Right cardiac atrium (tissue), 5 donors: ENCODE results near the gene OARD1. TPM values are rescaled to one million over a fixed set of nuclear protein-coding genes. Genes with fewer than 3 reads are reported as not detected.

ENCODE experiments used
- ATAC-seq, 2 donors: fragments of 200-7000 bp; cut with Tn5 transposase; one replicate each; pipeline versions ENCODE4 v1.8.0 to v1.9.1; 2020; ENCODE audit warnings: moderate library complexity in 2 of 2, mild to moderate bottlenecking in 1 of 2
- DNase-seq, 3 donors: peaks; one replicate each; pipeline ENCODE4 v3.0.0-alpha.2; 2020
- H3K27ac ChIP-seq: one replicate; pipeline ENCODE4 v1.5.1; 2013; ENCODE audit warnings: mild to moderate bottlenecking, low read length, control low read depth, moderate library complexity
- H3K27me3 ChIP-seq: one replicate; pipeline ENCODE4 v1.6.1; 2013; ENCODE audit not compliant: control insufficient read depth, insufficient read depth
- H3K4me1 ChIP-seq: one replicate; pipeline ENCODE4 v1.6.1; 2013; ENCODE audit warnings: low read length; ENCODE audit not compliant: control insufficient read depth, insufficient read depth
- H3K4me3 ChIP-seq: one replicate; pipeline ENCODE4 v1.5.1; 2013; ENCODE audit warnings: low read length, control low read depth
- H3K9me3 ChIP-seq: one replicate; pipeline ENCODE4 v1.6.1; 2013; ENCODE audit warnings: low read length; ENCODE audit not compliant: control insufficient read depth
- WGBS: extraction: QIAGEN DNeasy Blood & Tissue Kit; methylation state at CpG from one replicate; pipeline ENCODE4 v1.1.7; 2013; 5-methylcytosine and 5-hydroxymethylcytosine counted together
- intact Hi-C, 4 donors: fragments of 100-400 bp; cut with DNase I; formaldehyde crosslinking; loops; one replicate each; pipeline versions ENCODE4 v1.11.0 to v1.14.0; 2022 to 2023
- polyA plus RNA-seq: library from polyadenylated mRNA; stranded (reverse); fragments of 200-250 nt; gene quantifications from one replicate; pipeline ENCODE4 v1.2.3, GENCODE V29; 2013
- total RNA-seq, 4 donors: library from RNA; stranded (reverse); fragmentation: NEBNext Ultra II Directional; extraction: Animal tissue kit (Norgen Biotek cat#: 25700); gene quantifications; one replicate each; pipeline ENCODE4 v1.2.1, GENCODE V29; 2021
- donor health status: healthy with polysubstance abuse.
- donor health status: DM: no; HTN: yes; CAD: no.
- donor health status: DM: no; HTN: no; CAD: no.
- donor health status: DM: no; HTN: yes; CAD: no; lungs with severe emphysema.
- donor health status: DM: yes; HTN: yes; CAD: no.

OARD1 gene
- total and polyA plus RNA-seq, 5 donors, result 15.1 to 27.8 (median 19.0) TPM

- DNase-seq (no peak), ATAC-seq (no peak)
- H3K27me3 ChIP-seq, result no peaks in the 10 kb centered on the region
- intact Hi-C loops, result no loop called here
- 65% methylated on average over 9 of the region's 9 CpGs for WGBS
- H3K4me1 ChIP-seq, result no peaks in the 10 kb centered on the region
- no peak overlapping the region for H3K4me3 ChIP-seq
- no peaks in the 10 kb centered on the region for H3K9me3 ChIP-seq
- H3K27ac ChIP-seq, result no peak overlapping the region
Measured at GRCh38 chr6:41047745-41048732, 24.1 kb downstream of the OARD1 start.

- Histone ChIP-seq H3K27ac (no peak overlapping the region), H3K4me3 (no peak overlapping the region), H3K27me3 (no peaks in the 10 kb centered on the region), H3K9me3 (no peaks in the 10 kb centered on the region), H3K4me1 (peaks cover 2% of the 10 kb centered on the region)
- 97% methylated on average over 2 of the region's 2 CpGs for WGBS
- ATAC-seq (no peak), DNase-seq (no peak)
- intact Hi-C loops, result no loop called here
Measured at GRCh38 chr6:41047306-41047705, 24.9 kb downstream of the OARD1 start.

- ATAC-seq, result no peak
- DNase-seq, result no peak
- intact Hi-C loops, result no loop called here
- Histone ChIP-seq H3K27ac (no peak overlapping the region), H3K9me3 (no peaks in the 10 kb centered on the region), H3K4me1 (peaks cover 2% of the 10 kb centered on the region), H3K4me3 (no peak overlapping the region), H3K27me3 (no peaks in the 10 kb centered on the region)
- WGBS, result 98% methylated on average over 1 of the region's 1 CpG
Measured at GRCh38 chr6:41046084-41046483, 26.1 kb downstream of the OARD1 start.

- Histone ChIP-seq H3K27ac (no peak overlapping the region), H3K27me3 (no peaks in the 10 kb centered on the region), H3K4me1 (peaks cover 2% of the 10 kb centered on the region), H3K4me3 (no peak overlapping the region), H3K9me3 (no peaks in the 10 kb centered on the region)
- WGBS, result 73% methylated on average over 5 of the region's 5 CpGs
- ATAC-seq (no peak), DNase-seq (no peak)
- intact Hi-C loops, result no loop called here
Measured at GRCh38 chr6:41045664-41046063, 26.5 kb downstream of the OARD1 start.

GRCh38 chr6:41043151-41043550 lies 29.0 kb downstream of the OARD1 start:
- ATAC-seq, result no peak
- intact Hi-C loops, result no loop called here
- 94% methylated on average over 3 of the region's 3 CpGs for WGBS

GRCh38 chr6:41042226-41043055 lies 29.7 kb downstream of the OARD1 start, which contains the start of gene TSPO2:
TSPO2 (plus strand) TSS chr6:41042467; CDS start chr6:41042986, 519 bp downstream.
- 78% methylated on average over 10 of the region's 10 CpGs for WGBS
- ATAC-seq, result no peak
- no peak for DNase-seq
- H3K4me3 ChIP-seq, result no peak within 1 kb of the TSS
- H3K27ac ChIP-seq, result no peak within 1 kb of the TSS
- no peaks in the 10 kb centered on the region for H3K9me3 ChIP-seq
- H3K4me1 ChIP-seq, result peaks cover 2% of the 10 kb centered on the region
- intact Hi-C loops, result no loop called here
- no peaks in the 10 kb centered on the region for H3K27me3 ChIP-seq

More at GRCh38 chr6:41043151-41043550, 29.0 kb downstream of the OARD1 start:
- H3K27me3 ChIP-seq, result no peaks in the 10 kb centered on the region
- no peaks in the 10 kb centered on the region for H3K9me3 ChIP-seq
- peaks cover 2% of the 10 kb centered on the region for H3K4me1 ChIP-seq
- no peak overlapping the region for H3K4me3 ChIP-seq
- H3K27ac ChIP-seq, result no peak overlapping the region
- DNase-seq, result no peak

- H3K4me3 ChIP-seq, result no peak overlapping the region
- H3K4me1 ChIP-seq, result peaks cover 2% of the 10 kb centered on the region
- no peak for ATAC-seq
- H3K27me3 ChIP-seq, result no peaks in the 10 kb centered on the region
- intact Hi-C loops, result no loop called here
- no peak for DNase-seq
- no peaks in the 10 kb centered on the region for H3K9me3 ChIP-seq
- no peak overlapping the region for H3K27ac ChIP-seq
- 81% methylated on average over 1 of the region's 1 CpG for WGBS
Measured at GRCh38 chr6:41040940-41041536, 31.1 kb downstream of the OARD1 start.

- 76% methylated on average over 6 of the region's 6 CpGs for WGBS
- no peaks in the 10 kb centered on the region for H3K9me3 ChIP-seq
- intact Hi-C loops, result no loop called here
- H3K27me3 ChIP-seq, result no peaks in the 10 kb centered on the region
- no peak overlapping the region for H3K4me3 ChIP-seq
- peaks cover 2% of the 10 kb centered on the region for H3K4me1 ChIP-seq
- ATAC-seq, result peak in 1 of 2 donors; percentile 47
- DNase-seq, result no peak
- H3K27ac ChIP-seq, result no peak overlapping the region
Measured at GRCh38 chr6:41040101-41040939, 31.8 kb downstream of the OARD1 start.

- intact Hi-C loops, result no loop called here
- Histone ChIP-seq H3K27me3 (no peaks in the 10 kb centered on the region), H3K4me1 (peaks cover 2% of the 10 kb centered on the region), H3K4me3 (no peak within 1 kb of the TSS), H3K27ac (no peak within 1 kb of the TSS), H3K9me3 (no peaks in the 10 kb centered on the region)
- no peak for DNase-seq
- whole genome bisulfite sequencing, result 69% methylated on average over 10 of the region's 10 CpGs
- peak; percentile 10 to 30 for ATAC-seq
Measured at GRCh38 chr6:41039060-41039998, 32.8 kb downstream of the OARD1 start, which contains the start of gene UNC5CL. UNC5CL (minus strand) TSS chr6:41039221; CDS start chr6:41035074, 4,147 bp downstream.
